Stimulated activated CD4-positive, alpha-beta T cell treated with anti-CD3 and anti-CD28 coated beads, Interleukin-4, amount 100 ng/mL, for 4 hours (primary cell): ENCODE results near the gene CITED2.
A peak's percentile ranks its signal among the peaks of the same experiment; 100 is the strongest.

Experiments used
- DNase-seq, 2 experiments: peaks; one replicate each; pipeline ENCODE4 v3.0.0-alpha.2; 2020

The CITED2 gene

DNA sequence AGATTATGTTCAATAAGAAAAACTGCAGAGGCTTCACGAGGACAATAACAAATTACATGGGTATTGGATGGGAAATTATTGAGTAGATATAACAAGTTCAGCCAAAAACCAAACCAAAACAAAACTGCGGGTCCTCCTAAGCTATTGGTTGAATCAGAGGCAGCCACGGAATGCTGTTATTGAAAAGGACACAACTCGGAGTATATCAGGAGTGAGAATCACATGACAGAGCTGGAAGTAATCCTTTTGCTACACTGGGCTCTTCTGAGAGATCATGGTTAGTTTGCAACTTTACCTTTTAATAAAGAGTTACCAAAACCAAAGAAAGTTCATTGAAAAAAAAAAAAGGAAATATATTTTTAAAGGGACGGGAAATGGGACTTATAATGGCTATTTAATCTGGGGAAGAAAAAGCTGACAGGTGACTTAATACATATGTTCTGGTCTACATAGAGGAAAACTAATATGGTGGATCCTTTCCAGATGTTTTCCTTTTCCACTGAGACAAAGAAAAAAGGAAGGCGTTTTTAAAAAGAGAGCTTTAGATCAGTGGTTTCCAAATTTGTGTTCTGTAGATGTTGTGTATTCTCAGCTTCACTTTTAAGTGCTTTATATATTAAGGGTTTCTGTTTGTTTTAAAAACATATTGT is 6.9 kb upstream of the CITED2 start:
- DNase-seq: no peak

- no peak for DNase-seq
These were observed 6.2 kb upstream of the CITED2 start for GRCh38 chr6:139380611-139381010.

DNA sequence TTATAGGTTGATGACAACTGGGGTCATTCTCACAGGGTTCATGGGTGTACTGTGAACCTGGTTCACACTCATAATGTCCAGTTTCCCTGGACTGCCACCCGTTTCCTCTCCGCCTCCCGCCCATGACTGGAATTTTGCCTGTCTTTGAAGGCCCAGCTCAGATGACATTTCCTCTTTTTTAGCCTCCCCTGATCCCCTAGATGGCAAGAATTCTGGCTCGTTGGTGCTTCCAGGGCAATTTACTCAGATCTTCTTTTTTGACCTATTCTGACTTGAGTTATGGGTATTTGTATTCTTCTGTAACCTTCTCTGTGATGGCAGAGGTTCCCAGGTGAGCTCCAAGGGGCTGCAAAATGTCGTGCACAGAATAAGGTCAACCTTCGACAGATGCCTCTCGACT is 5.7 kb upstream of the CITED2 start:
- DNase-seq: no peak

DNA sequence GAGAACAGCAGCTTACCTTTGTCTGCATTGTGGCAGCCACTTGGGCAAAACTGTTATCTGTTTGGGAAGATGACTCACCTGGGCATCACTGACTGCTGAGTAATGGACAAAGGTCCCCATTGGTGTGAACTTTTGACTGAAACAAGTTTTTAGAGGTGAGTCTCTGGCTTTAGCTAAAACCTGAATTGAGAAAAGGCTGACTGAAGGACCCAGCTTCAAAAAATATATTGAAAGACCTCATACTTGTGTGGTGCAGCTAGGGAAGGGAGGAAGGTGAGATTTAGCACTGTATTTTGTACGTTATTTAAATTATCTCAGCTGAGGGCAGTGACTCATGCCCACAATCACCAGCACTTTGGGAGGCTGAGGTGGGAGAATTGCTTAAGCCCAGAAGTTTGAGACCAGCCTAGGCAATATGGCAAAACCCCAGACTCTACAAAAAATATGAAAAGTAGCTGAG is 4.5 kb upstream of the CITED2 start:
- DNase-seq: no peak

- no peak for DNase-seq
These were observed 3.8 kb upstream of the CITED2 start for GRCh38 chr6:139378226-139378625.

GRCh38 chr6:139376604-139377218 is 2.3 kb upstream of the CITED2 start:
- DNase-seq: no peak

DNA sequence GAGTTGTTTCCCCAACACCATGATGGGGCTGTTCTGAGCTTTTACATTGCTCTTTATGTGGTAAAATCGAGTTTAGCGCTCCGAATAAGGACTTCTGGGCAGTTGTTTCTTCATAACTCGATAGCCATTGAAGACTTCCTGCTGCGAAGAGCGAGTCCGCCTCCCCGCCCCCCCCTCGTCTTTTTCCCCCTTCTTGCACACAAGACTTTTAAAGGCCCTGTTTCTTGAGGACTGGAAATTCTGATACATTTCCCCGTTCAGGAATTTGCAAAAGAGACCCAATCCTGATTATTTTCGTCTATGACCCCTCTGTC is 1.5 kb upstream of the CITED2 start:
- DNase-seq: peak in 1 of 2 experiments; percentile 2

- peak; percentile 76 to 81 for DNase-seq
These were observed 973 bp upstream of the CITED2 start for GRCh38 chr6:139375226-139376016.

DNA sequence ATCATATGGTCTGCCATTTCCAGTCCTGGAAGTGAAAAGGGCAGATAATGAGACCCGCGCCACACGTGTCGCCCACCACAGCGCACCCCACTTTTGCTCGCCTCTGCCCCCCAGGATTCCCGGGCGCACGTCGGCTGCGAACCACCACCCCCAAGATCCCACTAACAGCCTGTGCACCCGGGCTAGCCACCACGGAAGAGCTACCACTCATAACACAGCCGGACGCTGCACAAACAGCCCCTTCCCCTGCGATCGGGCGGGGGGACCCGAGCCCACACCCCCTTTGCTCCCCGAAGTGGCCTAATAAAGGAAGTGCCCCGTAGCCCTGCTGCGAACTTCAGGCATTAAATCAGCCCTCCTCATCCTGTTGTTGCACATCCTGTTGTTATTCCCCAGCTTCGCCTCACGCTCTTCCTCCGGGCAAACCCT is 506 bp downstream of the CITED2 start:
- no peak for DNase-seq

GRCh38 chr6:139373154-139373927 is 1.1 kb downstream of the CITED2 start:
- DNase-seq: peak; percentile 65 to 66

DNA sequence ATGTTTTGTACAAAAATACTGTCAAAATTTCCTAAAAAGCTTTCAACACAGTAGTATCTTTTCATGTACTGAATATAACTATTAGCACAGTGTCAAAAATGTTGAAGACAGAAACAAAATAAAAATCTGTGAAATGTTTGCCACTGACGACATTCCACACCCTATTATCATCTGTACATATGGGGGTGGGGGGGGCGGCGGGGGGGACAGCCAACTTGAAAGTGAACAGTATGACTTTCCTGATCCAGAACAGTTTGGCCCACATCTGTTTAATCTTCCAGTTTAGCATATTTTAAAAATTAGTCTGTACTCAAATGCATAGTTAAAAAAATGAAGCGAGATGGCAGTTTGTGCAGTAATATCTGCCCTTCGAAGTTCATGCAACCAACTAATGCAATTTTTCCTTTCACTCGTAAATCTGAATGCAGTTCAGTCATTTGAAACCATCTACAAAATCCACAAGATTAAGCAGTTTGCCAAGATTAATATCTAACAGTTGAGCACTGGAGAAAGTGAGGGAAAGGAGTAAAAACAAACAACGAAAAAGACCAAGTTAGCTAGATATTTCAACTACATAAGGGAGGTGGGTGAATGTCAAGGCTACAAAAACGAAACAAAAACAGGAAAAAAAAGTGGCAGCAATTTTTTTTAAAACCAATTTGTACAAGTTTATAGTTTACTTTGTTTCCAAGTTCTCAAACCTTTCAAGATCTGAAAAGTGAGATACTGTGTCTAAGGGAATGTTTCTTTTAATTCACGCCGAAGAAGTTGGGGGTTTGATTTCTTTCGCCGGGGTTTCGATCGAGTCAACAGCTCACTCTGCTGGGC is 1.9 kb downstream of the CITED2 start:
- DNase-seq: no peak

- no peak for DNase-seq
These were observed 2.8 kb downstream of the CITED2 start for GRCh38 chr6:139371421-139372203.

- DNase-seq: no peak
These were observed 3.5 kb downstream of the CITED2 start for GRCh38 chr6:139370999-139371345.

GRCh38 chr6:139370283-139370998 is 4.0 kb downstream of the CITED2 start:
- no peak for DNase-seq

GRCh38 chr6:139369568-139370282 is 4.7 kb downstream of the CITED2 start:
- no peak for DNase-seq

DNA sequence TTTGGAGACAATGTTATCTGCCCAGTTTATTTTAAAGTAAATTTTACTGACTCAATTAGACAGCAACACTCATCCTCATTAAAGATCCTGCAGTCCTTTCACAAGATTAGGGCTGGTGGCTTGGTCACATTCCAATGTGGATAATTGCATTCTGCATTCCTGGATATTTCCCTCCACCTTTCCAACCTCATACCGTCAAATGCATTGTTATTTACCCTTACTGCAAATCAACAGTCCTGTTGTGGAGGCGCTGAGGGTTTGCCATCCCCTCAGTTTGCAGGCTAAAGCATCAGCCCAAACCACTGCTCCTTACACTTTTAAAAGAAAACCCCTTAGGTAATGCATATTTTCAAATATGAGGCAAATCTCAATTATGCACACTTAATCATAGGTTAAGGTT is 5.4 kb downstream of the CITED2 start:
- DNase-seq: no peak

DNA sequence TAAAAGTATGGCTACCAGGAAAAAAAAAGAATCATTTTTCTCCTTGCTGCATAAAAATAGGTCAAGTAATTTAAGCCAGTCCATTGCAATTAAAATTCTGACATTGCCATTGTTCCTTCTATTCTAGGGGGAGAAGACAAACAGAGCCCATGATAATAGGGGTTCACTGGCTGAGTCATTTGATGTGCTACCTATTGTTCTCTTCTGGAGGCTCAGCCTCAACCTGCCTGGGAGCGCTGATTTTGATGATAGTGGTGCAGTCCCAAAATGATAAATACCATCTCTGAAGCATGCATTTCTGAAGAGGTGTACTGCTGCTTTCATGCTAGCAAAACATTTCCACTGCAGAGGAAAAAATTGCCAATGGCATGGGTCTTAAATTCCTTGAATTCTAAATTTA is 5.8 kb downstream of the CITED2 start:
- DNase-seq: no peak

DNA sequence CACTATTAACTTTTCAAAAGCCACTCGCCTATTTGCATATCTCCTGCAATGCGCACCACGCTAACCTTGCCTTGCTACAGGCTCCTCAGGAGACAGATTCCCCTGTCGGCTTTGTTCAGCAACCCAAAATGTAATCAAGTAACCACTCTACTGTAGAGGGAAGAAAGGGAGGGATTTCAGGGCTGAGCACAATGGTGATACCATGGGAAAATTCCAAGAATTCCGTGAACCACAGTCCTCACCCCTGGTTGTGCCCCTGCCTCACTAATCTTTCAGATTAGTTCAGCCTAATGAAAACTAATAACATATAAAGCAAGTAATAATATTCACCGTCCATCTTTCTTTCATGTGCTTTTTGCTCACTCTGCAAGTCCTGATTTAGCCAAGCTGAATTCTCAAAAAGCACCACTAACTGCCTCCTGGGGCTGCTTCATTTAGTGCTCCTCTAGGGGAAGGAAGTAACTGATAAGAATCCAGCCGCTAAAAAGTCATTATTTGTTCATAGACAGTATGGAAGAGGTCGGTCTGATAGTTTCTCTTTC is 6.6 kb downstream of the CITED2 start:
- DNase-seq: no peak

DNA sequence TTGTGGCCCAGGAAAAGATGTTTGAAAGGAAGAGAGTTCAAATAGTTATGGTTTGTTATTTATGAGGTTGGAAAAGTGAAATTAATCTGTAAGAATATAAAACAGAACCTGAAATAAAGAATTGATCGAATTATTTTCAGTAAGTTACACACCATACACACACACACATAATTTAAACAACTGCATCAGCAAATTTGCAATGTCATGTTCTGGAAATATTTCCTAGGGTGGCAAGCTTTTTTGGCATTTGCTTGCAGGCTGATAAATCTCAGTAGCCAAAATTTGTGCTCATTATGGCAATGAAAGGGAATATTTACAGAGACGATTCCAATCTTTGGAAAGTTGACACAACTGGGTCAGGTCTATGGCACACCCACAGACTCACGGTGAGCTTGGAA is 9.5 kb downstream of the CITED2 start:
- DNase-seq: no peak
